Mucosa of gallbladder (tissue), 1 donor: ENCODE measurements around the gene TTC13. TPM values are rescaled to one million over a fixed set of nuclear protein-coding genes. Genes with fewer than 3 reads are reported as not detected.

Experiments used
- DNase-seq: peaks from one replicate; pipeline ENCODE4 v3.0.0-alpha.2; 2020; ENCODE audit warnings: low spot score
- total RNA-seq: library from RNA; stranded (reverse); gene quantifications from one replicate; pipeline ENCODE4 v1.2.1, GENCODE V29; 2021
- donor health status: DM: no; HTN: no; CAD: no.

The TTC13 gene
- total RNA-seq, 1 donor from 2014 or later: 18.4 TPM

DNA sequence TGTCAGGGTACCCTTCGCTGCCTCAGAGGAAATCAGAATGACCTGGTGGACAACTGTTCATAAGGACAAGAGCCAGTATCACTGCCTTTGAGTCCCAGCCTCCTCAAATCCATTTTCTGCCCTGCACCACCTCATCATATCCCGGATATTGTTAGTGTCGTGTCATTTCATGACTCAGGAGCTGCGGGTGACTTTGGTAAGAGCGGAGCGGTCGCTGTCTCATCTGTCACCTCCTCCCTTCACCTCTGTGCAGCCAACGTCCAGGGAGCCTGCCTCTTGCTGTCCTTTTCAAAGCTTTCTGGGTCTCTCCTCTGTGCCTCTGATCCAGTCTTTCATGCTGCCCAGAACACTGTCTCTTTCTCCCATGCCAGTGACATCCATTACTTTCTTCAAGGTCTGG, 103.3 kb downstream of the TTC13 start:
- DNase-seq: no peak

GRCh38 chr1:230870916-230871315, 107.7 kb downstream of the TTC13 start:
- DNase-seq: no peak

DNA sequence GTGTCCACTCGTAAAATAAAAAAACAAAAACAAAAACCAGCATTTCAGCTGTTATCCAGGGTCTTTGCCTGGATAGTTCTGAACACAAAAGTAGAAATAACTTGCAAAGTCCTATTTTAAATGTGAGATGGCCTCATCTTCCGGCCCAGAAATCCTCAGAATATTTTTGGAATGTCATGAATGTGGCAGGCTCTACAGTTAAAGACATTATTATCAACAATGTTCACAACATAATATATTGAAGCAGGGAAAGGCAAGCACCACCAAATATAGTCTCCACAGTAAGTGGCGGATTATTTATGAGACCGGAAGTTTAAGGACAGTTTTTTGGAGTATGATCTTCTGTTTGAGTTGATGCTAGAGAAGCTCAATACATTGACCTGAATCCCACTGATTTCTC, 109.2 kb downstream of the TTC13 start:
- no peak for DNase-seq

- DNase-seq: peak; percentile 52
Observed at GRCh38 chr1:230868736-230869385, 109.8 kb downstream of the TTC13 start.

GRCh38 chr1:230867903-230868735, 110.5 kb downstream of the TTC13 start, which contains the start of gene C1orf198:
TSS of gene C1orf198 (minus strand) at chr1:230868521. CDS start at chr1:230868512, 9 bp downstream.
- peak; percentile 74 for DNase-seq

- DNase-seq: no peak
Observed at GRCh38 chr1:230867101-230867902, 111.4 kb downstream of the TTC13 start.

DNA sequence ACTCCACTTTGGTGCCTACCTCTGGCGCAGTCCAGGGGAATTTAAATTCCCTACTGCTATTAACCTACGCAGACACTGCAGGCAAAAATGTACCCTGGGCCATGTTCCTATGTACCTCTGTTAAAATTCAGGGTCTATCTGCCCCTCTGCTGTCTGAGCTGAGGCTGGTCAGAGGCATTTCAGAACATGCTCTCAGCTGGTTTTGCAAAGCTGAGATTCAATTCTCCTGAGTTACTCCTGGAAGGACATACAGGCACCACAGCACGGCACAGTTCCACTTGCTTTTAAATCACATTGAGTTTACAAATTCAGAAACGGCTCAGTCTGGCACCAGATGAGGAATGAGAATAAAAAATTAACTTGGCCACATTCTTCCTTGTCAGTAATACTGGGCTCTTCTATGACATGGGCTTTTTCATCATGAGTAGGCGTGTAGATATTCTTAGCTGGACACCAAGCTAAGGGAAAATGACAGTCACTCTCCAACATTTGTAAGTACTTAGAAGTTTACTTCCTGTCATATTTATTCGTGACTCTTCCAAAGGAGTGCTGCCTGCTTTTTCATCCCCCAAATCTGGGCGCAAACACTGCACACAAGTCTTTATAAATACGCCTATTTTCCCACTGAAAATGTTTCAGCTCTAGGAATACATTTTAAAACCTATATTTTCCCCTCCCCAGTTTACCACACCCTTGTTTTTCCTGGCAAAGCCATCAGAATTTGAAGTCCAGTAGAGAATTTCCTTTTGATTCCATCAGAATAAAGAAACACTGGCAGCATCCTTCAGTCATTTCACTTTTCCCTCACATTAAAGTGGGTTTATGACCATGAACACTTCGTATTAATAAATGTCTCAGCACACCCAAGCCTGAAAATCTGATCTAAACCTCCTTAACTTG, 112.2 kb downstream of the TTC13 start:
- DNase-seq: no peak

DNA sequence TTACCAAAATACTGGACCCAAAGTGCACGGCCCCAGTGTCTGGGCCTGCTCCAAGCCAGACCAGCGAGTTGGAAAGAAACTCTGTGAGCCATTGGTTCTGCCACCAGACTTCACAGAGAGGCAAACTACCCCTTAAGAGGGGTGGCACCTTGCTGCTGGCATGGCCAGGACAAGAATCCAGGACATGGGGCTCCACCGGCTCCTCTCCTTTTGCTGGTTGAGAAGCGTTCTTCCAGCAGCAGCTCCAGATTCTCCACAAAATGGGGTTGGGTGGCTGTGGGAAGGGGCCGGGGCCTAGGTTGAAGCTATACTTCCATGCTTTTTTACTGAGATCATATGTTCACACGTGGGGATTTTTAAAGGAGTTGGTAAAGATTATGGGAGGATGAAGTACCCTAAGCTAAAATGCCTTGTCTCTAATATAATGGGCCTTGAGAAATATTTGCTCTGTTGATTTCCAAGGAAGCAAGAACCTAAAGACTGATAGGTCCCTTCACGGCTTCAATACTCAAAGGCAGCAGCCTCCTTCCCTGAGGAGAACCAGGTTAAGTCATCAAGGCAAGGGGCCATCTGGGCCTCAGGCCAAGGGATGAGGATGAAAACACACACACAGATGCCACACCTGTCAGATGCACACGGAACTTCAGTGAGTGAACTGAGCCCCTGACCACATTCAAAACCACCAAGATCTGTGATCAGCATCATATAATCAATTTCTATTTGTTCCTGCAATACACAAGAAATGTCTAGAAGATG, 113.4 kb downstream of the TTC13 start:
- no peak for DNase-seq

GRCh38 chr1:230864441-230864840, 114.2 kb downstream of the TTC13 start:
- DNase-seq: no peak

DNA sequence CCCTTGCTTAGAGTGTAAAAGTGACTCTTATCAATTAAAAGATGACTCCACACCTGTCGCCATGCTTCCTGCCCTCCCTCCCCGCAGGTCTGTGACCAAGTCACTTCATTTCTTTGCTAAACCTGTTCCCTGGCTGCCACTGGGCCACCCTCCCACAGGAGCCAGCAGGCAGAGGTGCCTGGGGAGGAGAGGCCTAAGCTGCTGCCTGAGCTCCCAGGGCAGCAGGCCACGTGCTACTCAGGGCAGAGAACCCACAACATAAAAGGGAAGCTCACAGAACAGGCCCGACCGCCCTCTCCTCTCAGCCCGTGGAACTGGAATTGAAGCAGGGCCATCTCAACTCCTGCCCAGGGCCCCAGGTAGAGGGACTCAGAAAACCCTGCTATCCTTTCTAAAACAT, 115.2 kb downstream of the TTC13 start:
- DNase-seq: peak; percentile 73

- DNase-seq: no peak
Observed at GRCh38 chr1:230861970-230862595, 116.6 kb downstream of the TTC13 start.

DNA sequence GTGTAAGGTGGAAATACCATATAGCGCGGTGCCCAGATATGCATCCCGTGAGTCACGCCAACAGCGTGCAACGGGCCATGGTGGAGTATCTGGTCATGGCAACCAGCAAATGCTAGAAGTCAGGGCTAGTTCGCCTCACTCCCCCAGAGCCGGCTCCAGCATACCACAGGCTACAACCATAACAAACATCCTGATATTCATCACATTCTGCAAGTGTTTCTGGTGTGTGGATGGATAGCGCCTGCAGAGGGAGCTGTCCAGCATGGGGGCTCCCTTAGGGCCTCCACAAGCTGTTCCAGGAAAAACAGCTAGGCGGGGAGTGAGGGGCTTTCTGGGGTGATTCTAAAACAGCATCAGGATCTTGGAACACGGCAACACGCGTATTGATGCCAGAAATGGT, 117.2 kb downstream of the TTC13 start:
- no peak for DNase-seq

DNA sequence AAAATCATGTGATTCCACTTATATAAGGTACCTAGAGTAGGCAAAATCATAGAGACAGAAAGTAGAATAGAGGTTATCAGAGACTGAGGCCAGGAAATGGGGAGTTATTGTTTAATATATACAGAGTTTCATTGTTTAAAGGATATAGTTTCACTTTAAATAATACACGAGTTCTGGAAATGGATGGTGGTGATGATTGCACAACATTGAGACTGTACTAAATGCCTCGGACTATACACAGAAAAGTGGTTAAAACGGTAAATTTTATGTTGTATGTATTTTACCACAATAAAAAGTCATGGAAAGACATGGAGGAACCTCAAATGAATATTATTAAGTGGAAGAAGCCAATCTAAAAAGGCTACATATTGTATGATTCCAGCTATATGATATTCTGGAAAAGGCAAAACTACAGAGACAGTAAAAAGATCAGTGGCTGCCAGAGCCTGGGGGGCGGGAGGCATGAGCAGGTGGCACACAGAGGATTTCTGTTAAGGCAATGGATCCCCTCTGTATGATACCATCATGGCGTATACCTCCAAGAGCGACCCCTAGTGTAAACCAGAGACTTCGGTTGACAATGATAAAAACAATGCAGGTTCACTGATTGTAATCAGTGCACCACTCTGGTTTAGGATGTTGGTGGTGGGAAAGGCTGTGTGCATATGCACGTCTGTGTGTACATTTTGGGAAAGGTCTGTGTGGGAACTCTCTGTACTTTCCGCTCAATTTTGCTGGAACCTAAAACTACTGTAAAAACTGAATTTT, 117.9 kb downstream of the TTC13 start:
- DNase-seq: no peak

DNA sequence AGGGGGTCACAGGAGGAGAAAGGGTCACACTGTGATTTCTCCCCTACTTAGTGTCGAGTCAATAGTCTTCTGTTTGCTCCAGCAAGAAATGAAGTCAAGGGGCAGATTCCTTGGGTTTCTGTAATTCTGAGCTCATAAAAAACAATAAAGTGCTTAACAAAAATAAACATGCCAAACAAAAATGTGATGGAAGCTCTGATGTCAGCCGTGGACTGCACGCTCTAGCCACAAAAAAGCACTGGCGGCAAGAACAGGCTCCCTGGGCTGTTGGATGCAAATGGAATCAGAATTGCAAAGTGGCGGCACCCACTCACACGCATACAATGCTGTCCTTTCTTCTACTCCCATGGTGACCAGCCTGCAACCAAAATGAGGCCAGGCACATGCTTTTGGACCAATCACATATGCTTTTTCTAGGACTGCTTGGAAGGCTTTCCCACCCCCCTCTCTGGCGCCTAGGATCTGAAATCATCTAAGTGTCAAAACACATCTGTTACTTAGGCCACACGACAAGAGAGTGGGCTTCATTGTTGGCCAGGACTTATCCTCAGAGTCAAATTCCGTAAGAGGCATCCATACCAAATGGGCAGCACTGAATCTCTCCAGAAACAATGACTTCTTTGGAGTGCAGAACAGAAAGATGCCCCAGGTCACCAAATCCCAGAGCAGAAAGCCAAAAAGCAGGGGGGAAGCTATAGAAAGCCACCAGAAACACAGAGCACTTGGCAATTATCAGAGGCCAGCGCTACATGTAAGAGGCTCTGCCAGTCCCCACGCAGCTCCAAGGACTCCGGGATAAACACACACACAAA, 119.5 kb downstream of the TTC13 start:
- DNase-seq: no peak

GRCh38 chr1:230858236-230858820, 120.3 kb downstream of the TTC13 start:
- DNase-seq: no peak

DNA sequence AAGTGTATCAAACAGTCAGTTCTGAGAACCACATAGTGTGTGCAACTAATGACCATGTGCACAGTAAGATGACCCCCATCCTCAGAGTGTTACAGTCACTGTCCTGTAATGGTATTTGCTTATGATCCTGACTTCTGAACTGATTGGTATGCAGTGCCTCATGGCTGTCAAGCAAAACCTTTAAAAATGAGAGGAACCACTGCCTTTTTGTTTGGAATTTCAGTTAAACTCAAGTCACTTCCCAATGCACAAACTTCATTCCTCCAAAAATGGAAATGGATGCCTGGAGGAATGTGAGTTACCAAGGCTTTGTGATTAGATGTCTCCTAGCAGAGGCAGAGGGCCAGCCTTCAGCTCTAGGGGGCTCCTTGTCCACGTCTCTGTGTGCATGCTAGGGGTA, 120.8 kb downstream of the TTC13 start:
- DNase-seq: no peak

- no peak for DNase-seq
Observed at GRCh38 chr1:230857077-230857476, 121.6 kb downstream of the TTC13 start.
